T-helper 1 cell treated with Interleukin-12 subunit alpha and Interleukin-12 subunit beta and Interleukin-4 antibody, amounts not matched to agents 30 μg/mL and 1 μg/mL, for 36 hours (primary cell): ENCODE results near the gene DCST2.
"Not testable (repeated sequence)": the region's sequence is repeated elsewhere in the genome, so short reads cannot be mapped to it uniquely, and the experiment has no call there.

Experiments used
- H3K27ac Mint-ChIP-seq: one replicate; pipeline ENCODE4 v1.8.0; 2021; ENCODE audit warnings: mild to moderate bottlenecking, mixed read lengths
- H3K27me3 Mint-ChIP-seq: one replicate; pipeline ENCODE4 v1.8.0; 2021; ENCODE audit warnings: low read depth, mixed read lengths
- H3K36me3 Mint-ChIP-seq: one replicate; pipeline ENCODE4 v1.8.0; 2021; ENCODE audit warnings: low read depth, mixed read lengths
- H3K4me1 Mint-ChIP-seq: one replicate; pipeline ENCODE4 v1.8.0; 2021; ENCODE audit warnings: low read depth, mixed read lengths
- H3K4me3 Mint-ChIP-seq: one replicate; pipeline ENCODE4 v1.8.0; 2021; ENCODE audit warnings: mild to moderate bottlenecking, moderate library complexity, mixed read lengths
- H3K9me3 Mint-ChIP-seq: one replicate; pipeline ENCODE4 v1.8.0; 2021; ENCODE audit warnings: mixed read lengths

Gene DCST2

GRCh38 chr1:154998201-154998780 is 35.3 kb downstream of the DCST2 start:
- H3K4me3 Mint-ChIP-seq, result peak overlapping the region; percentile 25
- no peaks in the 10 kb centered on the region for H3K36me3 Mint-ChIP-seq
- H3K27ac Mint-ChIP-seq, result no peak overlapping the region
- no peaks in the 10 kb centered on the region for H3K27me3 Mint-ChIP-seq
- H3K9me3 Mint-ChIP-seq, result no peaks in the 10 kb centered on the region
- peaks cover 26% of the 10 kb centered on the region for H3K4me1 Mint-ChIP-seq

- no peaks in the 10 kb centered on the region for H3K9me3 Mint-ChIP-seq
- no peaks in the 10 kb centered on the region for H3K36me3 Mint-ChIP-seq
- H3K4me3 Mint-ChIP-seq, result peak overlapping the region; percentile 49
- H3K27me3 Mint-ChIP-seq, result no peaks in the 10 kb centered on the region
- H3K27ac Mint-ChIP-seq, result peak overlapping the region; percentile 47
- H3K4me1 Mint-ChIP-seq, result peaks cover 26% of the 10 kb centered on the region
Observed at GRCh38 chr1:154996966-154997701, 36.4 kb downstream of the DCST2 start.

- not testable (repeated sequence) for H3K27me3 Mint-ChIP-seq, H3K9me3 Mint-ChIP-seq, H3K36me3 Mint-ChIP-seq, H3K4me3 Mint-ChIP-seq
- peaks cover 26% of the 10 kb centered on the region for H3K4me1 Mint-ChIP-seq
- H3K27ac Mint-ChIP-seq, result peak overlapping the region; percentile 28
Observed at GRCh38 chr1:154995301-154995983, 38.1 kb downstream of the DCST2 start.

- no peak overlapping the region for H3K27ac Mint-ChIP-seq
- H3K27me3 Mint-ChIP-seq, result no peaks in the 10 kb centered on the region
- no peak overlapping the region for H3K4me3 Mint-ChIP-seq
- H3K4me1 Mint-ChIP-seq, result peaks cover 21% of the 10 kb centered on the region
- H3K36me3 Mint-ChIP-seq, result peaks cover 5% of the 10 kb centered on the region
- H3K9me3 Mint-ChIP-seq, result no peaks in the 10 kb centered on the region
Observed at GRCh38 chr1:154994591-154994990, 39.0 kb downstream of the DCST2 start.

GRCh38 chr1:154994269-154994587 is 39.4 kb downstream of the DCST2 start:
- H3K27me3 Mint-ChIP-seq, result no peaks in the 10 kb centered on the region
- H3K9me3 Mint-ChIP-seq, result no peaks in the 10 kb centered on the region
- H3K4me3 Mint-ChIP-seq, result no peak overlapping the region
- H3K27ac Mint-ChIP-seq, result no peak overlapping the region
- peaks cover 8% of the 10 kb centered on the region for H3K36me3 Mint-ChIP-seq
- H3K4me1 Mint-ChIP-seq, result peaks cover 22% of the 10 kb centered on the region

GRCh38 chr1:154993572-154994268 is 39.9 kb downstream of the DCST2 start, which contains the start of gene LENEP:
TSS of gene LENEP (plus strand) at chr1:154993586. CDS start at chr1:154993608, 22 bp downstream.
- Mint-ChIP-seq H3K4me1 (peaks cover 21% of the 10 kb centered on the region), H3K27me3 (no peaks in the 10 kb centered on the region), H3K4me3 (no peak within 1 kb of the TSS), H3K27ac (no peak within 1 kb of the TSS), H3K36me3 (peaks cover 12% of the 10 kb centered on the region), H3K9me3 (no peaks in the 10 kb centered on the region)

- H3K4me1 Mint-ChIP-seq, result peaks cover 16% of the 10 kb centered on the region
- H3K36me3 Mint-ChIP-seq, result peaks cover 17% of the 10 kb centered on the region
- H3K4me3 Mint-ChIP-seq, result no peak overlapping the region
- H3K9me3 Mint-ChIP-seq, result no peaks in the 10 kb centered on the region
- H3K27ac Mint-ChIP-seq, result no peak overlapping the region
- no peaks in the 10 kb centered on the region for H3K27me3 Mint-ChIP-seq
Observed at GRCh38 chr1:154992721-154993571, 40.6 kb downstream of the DCST2 start.

GRCh38 chr1:154990276-154990675 is 43.3 kb downstream of the DCST2 start:
- H3K27me3 Mint-ChIP-seq, result no peaks in the 10 kb centered on the region
- H3K9me3 Mint-ChIP-seq, result no peaks in the 10 kb centered on the region
- peaks cover 17% of the 10 kb centered on the region for H3K36me3 Mint-ChIP-seq
- H3K4me1 Mint-ChIP-seq, result peaks cover 10% of the 10 kb centered on the region
- H3K4me3 Mint-ChIP-seq, result no peak overlapping the region
- H3K27ac Mint-ChIP-seq, result no peak overlapping the region

GRCh38 chr1:154989195-154989860 is 44.3 kb downstream of the DCST2 start:
- Mint-ChIP-seq H3K4me1 (peaks cover 10% of the 10 kb centered on the region), H3K9me3 (no peaks in the 10 kb centered on the region), H3K27me3 (no peaks in the 10 kb centered on the region), H3K4me3 (no peak overlapping the region), H3K36me3 (peaks cover 17% of the 10 kb centered on the region), H3K27ac (no peak overlapping the region)

- H3K36me3 Mint-ChIP-seq, result peaks cover 17% of the 10 kb centered on the region
- peaks cover 15% of the 10 kb centered on the region for H3K4me1 Mint-ChIP-seq
- no peaks in the 10 kb centered on the region for H3K27me3 Mint-ChIP-seq
- H3K9me3 Mint-ChIP-seq, result no peaks in the 10 kb centered on the region
- H3K27ac Mint-ChIP-seq, result no peak overlapping the region
- no peak overlapping the region for H3K4me3 Mint-ChIP-seq
Observed at GRCh38 chr1:154988058-154988954, 45.3 kb downstream of the DCST2 start.

GRCh38 chr1:154987326-154987725 is 46.3 kb downstream of the DCST2 start:
- Mint-ChIP-seq H3K4me1 (peaks cover 17% of the 10 kb centered on the region), H3K36me3 (peaks cover 17% of the 10 kb centered on the region), H3K9me3 (no peaks in the 10 kb centered on the region), H3K27ac (no peak overlapping the region), H3K27me3 (no peaks in the 10 kb centered on the region), H3K4me3 (no peak overlapping the region)

- H3K36me3 Mint-ChIP-seq, result peaks cover 17% of the 10 kb centered on the region
- not testable (repeated sequence) for H3K4me3 Mint-ChIP-seq, H3K27me3 Mint-ChIP-seq, H3K27ac Mint-ChIP-seq, H3K9me3 Mint-ChIP-seq
- H3K4me1 Mint-ChIP-seq, result peaks cover 18% of the 10 kb centered on the region
Observed at GRCh38 chr1:154986736-154987135, 46.8 kb downstream of the DCST2 start.
